Measurements from ENCODE around the gene TMEM167B.
"Not testable (repeated sequence)": the region's sequence is repeated elsewhere in the genome, so short reads cannot be mapped to it uniquely, and the experiment has no call there.

The TMEM167B gene

DNA sequence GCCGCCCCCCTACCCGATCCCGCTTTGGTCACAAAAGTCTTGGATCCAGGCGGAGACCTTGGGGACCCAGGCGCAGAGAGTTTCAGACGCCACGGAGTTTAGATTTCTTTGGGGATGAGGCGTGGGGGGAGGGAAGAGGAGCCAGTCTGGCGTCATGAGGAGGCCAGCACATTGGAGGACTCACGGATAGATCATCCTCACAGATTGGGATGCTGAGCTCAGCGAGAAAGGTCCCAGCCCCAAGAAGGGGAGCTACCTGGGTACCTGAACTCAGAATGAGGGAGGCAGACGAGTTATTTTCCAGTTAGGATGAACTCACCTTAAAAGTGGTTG is 23.7 kb downstream of the TMEM167B start:
- DNase-seq = no peak

DNA sequence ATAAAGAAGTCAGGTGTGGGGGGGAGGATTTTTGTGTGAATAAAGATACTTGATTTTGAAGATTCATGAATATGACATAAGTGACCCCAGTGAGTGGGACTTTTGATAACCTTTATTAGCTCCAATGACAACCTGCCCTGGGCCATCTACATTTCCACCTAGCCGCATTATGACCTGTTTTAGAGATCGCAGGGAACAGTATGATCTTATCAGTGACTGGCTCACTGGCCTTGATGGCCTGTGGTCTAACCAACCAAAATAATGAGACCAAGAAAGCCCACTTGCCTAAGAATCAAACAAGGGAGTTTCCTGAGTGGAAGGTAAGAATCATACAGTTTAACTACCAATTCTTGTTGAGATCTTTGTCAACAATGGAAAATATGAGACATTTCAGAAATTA is 25.1 kb downstream of the TMEM167B start:
- DNase-seq = no peak

DNA sequence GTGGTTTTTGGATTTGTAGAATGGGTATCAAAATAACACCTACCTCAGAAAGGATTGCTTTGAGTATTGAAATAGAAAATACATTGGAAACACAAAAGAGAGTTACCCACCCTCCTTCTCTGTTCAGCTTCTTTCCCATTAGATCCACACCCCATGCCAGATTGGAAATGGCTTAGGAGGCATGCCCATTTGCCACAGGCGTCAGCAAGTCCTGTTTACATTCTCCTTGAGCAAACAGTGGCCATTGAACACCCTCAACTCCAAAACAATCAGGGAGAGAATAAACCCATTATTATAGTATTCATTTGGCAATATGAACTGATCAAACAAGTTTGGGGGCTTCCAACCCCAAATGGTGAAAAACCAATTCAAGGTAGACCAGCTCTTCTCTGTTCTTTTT is 25.7 kb downstream of the TMEM167B start:
- DNase-seq = no peak

DNA sequence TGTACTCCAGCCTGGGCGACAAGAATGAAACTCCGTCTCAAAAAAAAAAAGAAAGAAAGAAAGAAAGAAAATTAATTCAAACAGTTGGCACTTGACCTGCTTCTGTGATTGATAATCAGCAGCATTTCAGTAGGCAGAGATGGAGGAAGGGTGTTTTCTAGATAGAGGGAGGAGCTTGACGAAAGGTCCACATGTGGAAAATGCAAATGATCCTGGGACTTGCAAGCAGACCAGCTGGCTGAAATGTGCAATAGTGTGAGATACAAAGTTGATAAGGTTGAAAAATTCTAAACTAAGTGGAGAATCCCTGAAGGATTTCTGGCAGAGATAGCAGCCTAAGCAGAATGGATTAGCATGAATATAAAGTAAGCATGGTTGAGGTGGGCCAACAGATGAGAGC is 27.5 kb downstream of the TMEM167B start:
- DNase-seq = no peak

DNA sequence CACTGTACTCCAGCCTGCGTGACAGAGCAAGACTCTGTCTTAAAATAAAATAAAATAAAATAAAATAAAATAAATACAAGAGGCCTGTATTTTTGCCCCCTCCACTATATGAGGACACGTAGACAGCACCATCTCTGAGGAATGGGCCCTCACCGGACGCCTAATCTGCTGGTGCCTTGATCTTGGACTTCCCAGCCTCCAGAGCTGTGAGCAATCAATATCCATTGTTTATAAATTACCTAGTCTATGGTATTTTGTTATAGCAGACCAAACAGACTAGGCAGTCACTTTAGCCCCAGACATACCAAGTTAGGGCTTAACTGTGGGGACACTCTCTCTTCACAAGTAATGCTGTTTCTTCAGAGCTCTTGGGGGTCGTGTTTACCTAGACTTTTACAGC is 29.8 kb downstream of the TMEM167B start:
- DNase-seq = no peak

DNA sequence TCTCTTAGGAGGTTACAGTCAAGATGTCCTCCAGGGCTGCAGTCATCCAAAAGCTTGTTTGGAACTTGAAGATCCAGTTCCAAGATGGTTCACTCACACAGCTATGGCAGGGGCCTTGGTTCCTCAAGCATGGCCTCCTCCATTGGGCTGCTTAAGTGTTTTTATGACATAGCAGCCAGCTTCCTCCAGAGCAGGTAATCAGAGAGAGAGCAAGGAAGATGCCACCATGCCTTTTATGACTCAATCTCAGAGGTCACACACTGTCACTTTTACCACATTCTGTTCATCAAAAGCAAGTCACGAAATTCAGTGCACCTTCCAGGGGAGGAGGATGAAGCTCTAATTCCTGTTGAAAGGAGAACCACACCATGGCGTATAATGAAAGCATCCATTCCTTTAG is 40.5 kb downstream of the TMEM167B start:
- no peak for DNase-seq

DNA sequence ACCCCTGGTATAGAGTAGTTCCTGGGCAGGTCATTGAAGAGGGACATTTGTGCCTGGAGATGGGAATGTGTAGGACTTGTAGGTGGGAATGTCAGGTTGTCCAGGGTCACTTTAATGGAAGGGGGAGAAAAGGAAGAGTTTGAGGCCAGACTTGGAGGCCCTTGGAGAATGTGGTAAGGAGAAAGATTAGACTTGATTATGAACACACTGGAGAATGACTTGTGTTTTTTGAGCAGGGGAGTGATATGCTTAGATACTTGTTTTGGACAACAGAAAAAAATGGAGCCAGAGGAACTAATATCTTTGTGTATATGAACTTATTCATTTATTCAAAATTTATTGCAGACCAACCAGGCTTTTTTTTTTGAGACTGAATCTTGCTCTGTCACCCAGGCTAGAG is 41.2 kb downstream of the TMEM167B start:
- DNase-seq = no peak

DNA sequence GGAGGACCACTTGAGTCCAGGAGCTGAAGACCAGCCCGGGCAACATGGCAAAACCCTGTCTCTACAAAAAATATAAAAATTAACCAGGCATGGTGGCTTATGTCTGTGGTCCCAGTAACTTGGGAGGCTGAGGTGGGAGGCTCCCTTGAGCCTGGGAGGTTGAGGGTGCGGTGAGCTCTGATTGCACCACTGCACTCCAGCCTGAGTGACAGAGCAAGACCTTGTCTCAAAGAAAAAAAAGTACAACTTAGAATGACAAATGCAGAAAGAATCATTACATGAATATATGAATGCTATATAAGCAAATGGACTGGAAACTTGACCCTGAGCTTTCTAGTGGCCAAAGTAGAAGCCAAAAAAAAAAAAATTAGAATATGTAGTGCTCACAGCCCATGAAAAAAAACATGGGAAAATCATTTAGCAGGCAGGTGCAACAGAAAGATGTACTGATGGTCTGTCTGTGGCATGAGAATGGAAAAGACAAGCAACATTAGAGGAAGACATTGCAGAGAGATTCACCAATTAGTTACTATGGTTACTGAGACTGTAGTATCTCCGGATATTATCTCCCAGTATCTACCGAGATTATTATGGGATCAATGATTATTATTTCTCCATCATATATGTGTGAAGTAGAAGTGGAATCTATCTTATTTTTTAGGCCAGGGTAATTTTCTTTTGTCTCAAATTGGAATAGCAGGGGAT is 42.6 kb downstream of the TMEM167B start:
- no peak for DNase-seq

DNA sequence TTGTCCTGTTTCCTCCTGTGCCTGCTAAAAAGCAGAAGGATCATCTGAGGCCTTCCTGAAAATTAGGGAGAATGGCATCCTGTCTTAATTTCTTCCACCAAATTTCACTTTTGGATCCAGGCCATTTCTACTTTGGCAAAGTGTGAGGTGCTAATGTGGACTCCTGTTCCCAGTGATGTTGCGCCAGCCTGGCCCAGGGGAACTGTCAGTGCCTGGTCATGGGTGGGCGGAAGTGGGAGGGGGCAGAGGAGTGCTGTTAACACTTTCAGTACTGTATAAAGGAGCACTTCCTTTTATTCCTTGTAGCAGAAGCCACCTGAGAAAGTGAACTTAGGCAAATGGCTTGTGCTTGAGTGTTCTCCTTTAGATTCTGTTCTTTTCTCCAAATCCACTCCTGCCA is 43.3 kb downstream of the TMEM167B start:
- DNase-seq = no peak

DNA sequence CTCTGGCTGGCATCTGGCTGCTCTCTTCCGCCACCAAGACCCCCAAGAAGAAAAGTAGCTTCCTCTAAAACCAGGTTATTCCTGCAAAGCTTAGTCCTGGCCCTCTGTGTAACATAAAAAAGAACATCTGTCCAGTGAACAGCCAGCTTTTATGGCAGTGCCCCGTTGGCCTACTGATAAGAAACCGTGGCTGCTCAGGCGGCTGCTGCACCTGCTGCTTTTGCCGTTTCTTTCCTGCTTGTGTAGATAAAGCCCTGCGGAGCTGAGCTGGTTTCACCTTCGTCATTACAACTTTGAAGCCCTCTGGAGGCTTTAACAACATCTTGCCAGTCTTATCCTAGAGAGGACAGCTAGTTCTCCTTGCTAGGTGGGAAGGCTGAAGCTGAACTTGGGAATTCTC is 43.9 kb downstream of the TMEM167B start:
- DNase-seq = no peak

DNA sequence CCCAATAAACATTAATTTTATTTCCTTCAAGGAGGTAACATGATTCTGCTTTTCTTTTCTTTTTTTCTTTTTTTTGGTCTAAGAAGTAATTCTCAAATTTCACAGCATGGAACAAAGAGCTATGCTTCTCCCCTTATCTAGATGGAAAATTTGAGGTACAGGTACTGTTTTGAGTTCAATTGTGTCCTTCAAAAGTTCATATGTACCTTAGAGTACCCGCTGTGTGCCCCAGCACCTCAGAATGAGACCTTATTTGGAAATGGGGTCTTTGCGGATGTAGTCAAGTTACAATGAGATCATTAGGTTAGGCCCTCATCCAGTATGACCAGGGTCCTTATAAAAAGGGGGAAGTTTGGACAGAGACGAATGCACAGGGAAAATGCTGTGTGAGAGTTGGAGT is 45.4 kb downstream of the TMEM167B start:
- DNase-seq = no peak

DNA sequence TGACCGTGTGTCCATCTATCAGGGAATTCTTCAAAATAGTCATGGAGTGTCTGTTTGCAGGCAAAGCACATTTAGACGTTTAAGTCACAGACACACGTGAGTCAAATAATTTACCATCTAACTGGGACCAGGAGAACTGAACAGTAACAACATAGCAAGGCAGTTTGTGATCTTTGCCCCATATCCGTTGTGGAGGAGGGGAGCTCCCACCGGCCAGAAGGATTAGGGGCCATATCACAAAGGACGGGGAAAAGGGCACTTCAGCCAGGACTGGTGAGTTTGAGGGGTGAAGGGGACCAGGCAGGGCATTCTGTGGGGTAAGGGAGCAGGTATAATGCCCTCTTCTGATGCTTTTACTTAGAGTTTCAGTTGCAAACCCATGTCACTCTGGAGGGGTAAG is 46.2 kb downstream of the TMEM167B start:
- no peak for DNase-seq

DNA sequence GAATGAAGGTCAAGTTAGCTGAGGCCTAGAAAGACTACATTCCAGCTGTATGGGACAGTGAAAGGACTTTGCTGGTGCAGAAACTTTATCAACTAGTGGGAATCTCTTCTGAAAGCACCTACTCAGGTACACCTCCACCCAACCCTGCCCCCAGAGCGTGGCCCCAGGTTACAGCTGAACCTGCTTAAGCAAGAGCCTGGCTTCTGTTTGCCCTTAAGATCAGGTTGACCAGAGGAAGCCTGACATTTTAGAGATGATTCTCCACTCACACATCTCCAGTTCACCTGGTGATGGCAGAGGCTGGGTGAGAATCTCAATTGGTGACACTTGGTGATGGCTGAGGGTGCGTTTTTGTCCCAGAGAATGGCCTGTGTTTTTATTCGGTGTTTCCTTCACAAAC is 47.4 kb downstream of the TMEM167B start:
- no peak for DNase-seq

DNA sequence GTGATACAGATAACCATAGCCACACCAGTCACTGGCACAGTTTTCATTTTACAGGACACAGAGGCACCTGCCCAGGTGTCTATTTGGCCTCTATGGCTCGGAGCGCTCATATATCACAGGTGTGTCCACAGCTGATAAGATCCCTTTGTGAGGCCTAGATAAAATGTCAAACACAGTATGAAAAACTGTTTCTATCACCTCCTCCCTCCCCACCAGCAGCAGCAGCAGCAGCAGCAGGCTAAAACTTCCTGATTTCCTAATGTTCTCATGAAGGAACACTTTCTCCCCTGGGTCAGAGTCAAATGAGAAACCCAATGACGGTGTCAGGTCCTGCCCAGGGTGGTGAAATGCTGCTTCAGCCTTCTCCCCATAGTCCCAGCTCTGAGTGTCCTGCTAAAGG is 47.8 kb downstream of the TMEM167B start:
- no peak for DNase-seq

DNA sequence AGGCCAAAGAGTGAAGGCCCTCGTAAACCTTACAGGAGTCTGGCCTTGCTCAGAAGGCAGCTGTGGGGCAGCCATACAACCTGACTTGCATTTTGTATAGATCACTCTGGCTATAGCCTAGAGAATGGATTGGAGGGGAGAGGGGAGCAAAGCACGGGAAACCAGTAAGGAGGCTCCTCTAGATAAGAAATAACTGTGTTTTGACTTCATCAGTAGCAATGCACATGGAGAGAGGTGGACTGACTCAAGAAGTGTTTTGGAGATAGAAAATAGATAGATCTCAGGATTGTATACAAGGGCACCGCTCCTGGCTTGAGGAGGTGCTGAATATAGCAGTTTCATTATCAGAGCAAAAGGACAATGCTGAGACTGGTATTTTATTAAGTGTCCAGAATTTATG is 49.8 kb downstream of the TMEM167B start:
- DNase-seq = no peak

DNA sequence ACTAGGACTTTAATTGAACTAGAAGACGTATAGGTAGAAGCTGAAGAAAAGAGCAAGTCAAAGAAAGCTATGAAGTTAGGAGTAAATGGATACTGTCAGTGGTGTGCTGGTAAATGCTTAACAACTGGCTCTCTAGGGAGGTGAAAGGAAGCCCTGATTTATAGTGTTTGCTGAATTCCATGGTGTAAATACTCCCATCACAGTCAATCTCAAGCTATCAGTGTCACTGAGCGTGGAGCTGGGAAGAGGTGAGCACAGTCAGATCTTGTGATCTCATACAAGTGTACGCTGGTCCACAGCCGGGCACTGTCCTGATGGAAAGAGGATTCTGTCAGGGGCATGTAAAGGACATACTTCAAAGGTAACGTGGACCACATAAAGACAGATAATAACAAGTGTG is 51.7 kb downstream of the TMEM167B start:
- no peak for DNase-seq

DNA sequence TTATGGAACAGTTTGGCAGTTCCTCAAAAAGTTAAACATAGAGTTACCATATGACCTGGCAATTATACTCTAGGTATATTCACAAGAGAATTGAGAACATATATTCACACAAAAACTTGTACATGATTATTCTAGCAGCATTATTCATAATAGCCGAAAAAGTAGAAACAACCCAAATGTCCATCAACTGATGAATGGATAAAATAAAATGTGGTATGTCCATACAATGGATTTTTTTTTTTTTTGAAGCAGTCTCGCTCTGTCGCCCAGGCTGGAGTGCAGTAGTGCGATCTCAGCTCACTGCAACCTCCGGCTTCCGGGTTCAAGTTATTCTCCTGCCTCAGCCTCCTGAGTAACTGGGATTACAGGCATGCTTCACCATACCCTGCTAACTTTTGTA is 52.2 kb downstream of the TMEM167B start:
- DNase-seq = not testable (repeated sequence)

Data from activated CD8-positive, alpha-beta memory T cell treated with anti-CD3 and anti-CD28 coated beads for 24 hours (primary cell).